Upper lobe of right lung (tissue), 1 donor: ENCODE results near the gene SHROOM3. TPM values are rescaled to one million over a fixed set of nuclear protein-coding genes. Genes with fewer than 3 reads are reported as not detected.

Experiments
- ATAC-seq: fragments of 200-7000 bp; cut with Tn5 transposase; one replicate; pipeline ENCODE4 v1.9.1; 2020; ENCODE audit warnings: mild to moderate bottlenecking, moderate library complexity
- DNase-seq: peaks from one replicate; pipeline ENCODE4 v3.0.0-alpha.2; 2020
- H3K27ac ChIP-seq: fragments of 200-600 bp; one replicate; pipeline ENCODE4 v1.8.0; 2022
- H3K27me3 ChIP-seq: fragments of 200-600 bp; one replicate; pipeline ENCODE4 v1.8.0; 2022; ENCODE audit warnings: mild to moderate bottlenecking
- H3K36me3 ChIP-seq: fragments of 200-600 bp; one replicate; pipeline ENCODE4 v1.8.0; 2022
- H3K4me1 ChIP-seq: fragments of 200-600 bp; one replicate; pipeline ENCODE4 v1.8.0; 2022
- H3K4me3 ChIP-seq: fragments of 200-600 bp; one replicate; pipeline ENCODE4 v1.8.0; 2022; ENCODE audit warnings: mild to moderate bottlenecking
- H3K9me3 ChIP-seq: fragments of 200-600 bp; one replicate; pipeline ENCODE4 v1.8.0; 2022
- CTCF ChIP-seq: fragments of 200-600 bp; IDR thresholded peaks from one replicate; pipeline ENCODE4 v1.8.0; 2022; ENCODE audit warnings: antibody characterized with exemption
- intact Hi-C: fragments of 100-400 bp; cut with DNase I; formaldehyde crosslinking; loops from one replicate; pipeline ENCODE4 v1.11.0; 2022
- total RNA-seq: library from RNA; stranded (reverse); fragmentation: NEBNext Ultra II Directional; extraction: Animal tissue kit (Norgen Biotek cat#: 25700); gene quantifications from one replicate; pipeline ENCODE4 v1.2.1, GENCODE V29; 2021
- donor health status: DM: no; HTN: yes; CAD: no; lungs with severe emphysema.

SHROOM3 gene
- total RNA-seq, 1 donor from 2014 or later, result 73.3 TPM

GRCh38 chr4:76572224-76572623 lies 137.2 kb downstream of the SHROOM3 start:
- H3K27ac ChIP-seq, result no peak overlapping the region
- no peak for ATAC-seq

DNA sequence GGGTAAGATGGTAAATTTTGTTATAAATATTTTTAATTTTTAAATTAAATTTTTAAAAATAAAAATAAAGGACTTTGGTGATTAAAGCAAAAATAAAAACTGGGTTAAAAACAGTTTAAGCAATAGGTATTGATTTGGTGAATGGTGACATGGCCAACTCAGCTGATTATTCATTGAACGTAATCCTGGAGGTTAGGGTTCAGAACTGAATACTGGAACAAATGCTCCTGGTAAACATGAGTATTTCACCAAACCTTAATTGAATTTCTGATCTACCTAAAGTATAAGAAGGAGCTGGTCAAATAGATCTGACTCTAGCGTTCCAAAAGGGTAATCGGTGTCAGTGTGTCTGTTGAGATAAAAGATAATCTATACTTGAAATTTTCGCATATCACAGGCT lies 141.8 kb downstream of the SHROOM3 start:
- Histone ChIP-seq H3K27me3 (no peaks in the 10 kb centered on the region), H3K27ac (no peak overlapping the region), H3K9me3 (no peaks in the 10 kb centered on the region), H3K4me1 (no peaks in the 10 kb centered on the region), H3K36me3 (no peaks in the 10 kb centered on the region), H3K4me3 (no peak overlapping the region)
- ATAC-seq (no peak), DNase-seq (no peak)
- intact Hi-C loops, result no loop called here
- TF ChIP-seq CTCF, result no peak

More at GRCh38 chr4:76572224-76572623, 137.2 kb downstream of the SHROOM3 start:
- no peak for DNase-seq
- H3K9me3 ChIP-seq, result no peaks in the 10 kb centered on the region
- no peak for TF ChIP-seq CTCF
- intact Hi-C loops, result no loop called here
- H3K27me3 ChIP-seq, result no peaks in the 10 kb centered on the region
- no peaks in the 10 kb centered on the region for H3K36me3 ChIP-seq
- H3K4me3 ChIP-seq, result no peak overlapping the region
- no peaks in the 10 kb centered on the region for H3K4me1 ChIP-seq

DNA sequence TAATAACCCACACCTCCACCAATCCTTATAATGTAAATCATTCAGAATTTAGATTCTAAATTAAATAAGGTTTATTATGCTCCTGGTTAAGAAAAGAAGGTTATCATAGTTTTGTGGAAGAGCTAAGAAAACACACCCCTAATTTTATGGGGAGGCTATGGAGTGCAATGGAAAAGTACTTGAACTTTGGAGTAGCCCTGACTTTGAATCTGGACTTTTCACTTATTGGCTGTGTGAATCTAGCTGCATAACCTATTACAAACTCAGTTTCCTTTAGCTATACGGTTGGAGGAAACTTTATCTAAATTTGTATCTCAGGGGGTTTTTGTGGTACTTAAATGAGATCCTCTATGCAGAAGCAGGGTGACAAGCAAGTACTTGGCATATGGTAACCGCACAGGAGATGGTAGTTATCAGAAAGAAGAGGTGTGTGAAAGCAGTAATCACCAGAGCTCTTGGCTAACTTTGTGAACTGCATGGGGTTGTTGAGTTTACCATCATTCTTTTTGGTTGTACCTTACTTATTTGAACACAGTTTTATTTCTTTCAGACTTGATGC lies 143.1 kb downstream of the SHROOM3 start:
- intact Hi-C loops, result no loop called here
- Histone ChIP-seq H3K4me1 (no peaks in the 10 kb centered on the region), H3K36me3 (no peaks in the 10 kb centered on the region), H3K9me3 (no peaks in the 10 kb centered on the region), H3K27ac (no peak overlapping the region), H3K27me3 (no peaks in the 10 kb centered on the region), H3K4me3 (no peak overlapping the region)
- TF ChIP-seq CTCF, result no peak
- DNase-seq, result no peak
- no peak for ATAC-seq

- no peak for TF ChIP-seq CTCF
- DNase-seq, result no peak
These were observed 144.8 kb downstream of the SHROOM3 start for GRCh38 chr4:76579596-76580375.

GRCh38 chr4:76581077-76581962 lies 146.3 kb downstream of the SHROOM3 start:
- DNase-seq (no peak), ATAC-seq (no peak)
- H3K9me3 ChIP-seq, result no peaks in the 10 kb centered on the region
- H3K4me1 ChIP-seq, result no peaks in the 10 kb centered on the region
- no peak overlapping the region for H3K4me3 ChIP-seq
- no peaks in the 10 kb centered on the region for H3K27me3 ChIP-seq
- intact Hi-C loops, result no loop called here
- no peak overlapping the region for H3K27ac ChIP-seq
- no peaks in the 10 kb centered on the region for H3K36me3 ChIP-seq
- no peak for TF ChIP-seq CTCF

More at GRCh38 chr4:76579596-76580375, 144.8 kb downstream of the SHROOM3 start:
- H3K9me3 ChIP-seq, result no peaks in the 10 kb centered on the region
- no peaks in the 10 kb centered on the region for H3K4me1 ChIP-seq
- intact Hi-C loops, result no loop called here
- H3K4me3 ChIP-seq, result no peak overlapping the region
- no peak overlapping the region for H3K27ac ChIP-seq
- no peak for ATAC-seq
- H3K27me3 ChIP-seq, result no peaks in the 10 kb centered on the region
- no peaks in the 10 kb centered on the region for H3K36me3 ChIP-seq
